Measurements from ENCODE around the gene SHROOM4.

Gene SHROOM4

GRCh38 chrX:50779694-50780093, 34.3 kb downstream of the SHROOM4 start:
- no peak overlapping the region for H3K4me3 ChIP-seq (ENCODE audit: low read depth, low read length)
- TF ChIP-seq CTCF (IDR thresholded peaks at IDR 0.05; ENCODE audit: insufficient read depth, low read depth, low read length, missing control alignments): no peak
- DNase-seq (ENCODE audit: low read depth): no peak

GRCh38 chrX:50778272-50778671, 35.7 kb downstream of the SHROOM4 start:
- no peak for DNase-seq (ENCODE audit: low read depth)
- TF ChIP-seq CTCF (IDR thresholded peaks at IDR 0.05; ENCODE audit: insufficient read depth, low read depth, low read length, missing control alignments): no peak
- no peak overlapping the region for H3K4me3 ChIP-seq (ENCODE audit: low read depth, low read length)

- no peak for DNase-seq (ENCODE audit: low read depth)
- TF ChIP-seq CTCF (IDR thresholded peaks at IDR 0.05; ENCODE audit: insufficient read depth, low read depth, low read length, missing control alignments): no peak
- no peak overlapping the region for H3K4me3 ChIP-seq (ENCODE audit: low read depth, low read length)
These were observed 37.7 kb downstream of the SHROOM4 start for GRCh38 chrX:50776248-50776647.

GRCh38 chrX:50771382-50771781, 42.6 kb downstream of the SHROOM4 start:
- no peak overlapping the region for H3K4me3 ChIP-seq (ENCODE audit: low read depth, low read length)
- TF ChIP-seq CTCF (IDR thresholded peaks at IDR 0.05; ENCODE audit: insufficient read depth, low read depth, low read length, missing control alignments): no peak
- DNase-seq (ENCODE audit: low read depth): no peak

GRCh38 chrX:50770702-50771101, 43.3 kb downstream of the SHROOM4 start:
- DNase-seq (ENCODE audit: low read depth): no peak
- no peak for TF ChIP-seq CTCF (IDR thresholded peaks at IDR 0.05; ENCODE audit: insufficient read depth, low read depth, low read length, missing control alignments)
- no peak overlapping the region for H3K4me3 ChIP-seq (ENCODE audit: low read depth, low read length)

GRCh38 chrX:50769389-50770063, 44.5 kb downstream of the SHROOM4 start:
- DNase-seq (ENCODE audit: low read depth): no peak
- TF ChIP-seq CTCF (IDR thresholded peaks at IDR 0.05; ENCODE audit: insufficient read depth, low read depth, low read length, missing control alignments): no peak
- H3K4me3 ChIP-seq (ENCODE audit: low read depth, low read length): no peak overlapping the region

- DNase-seq (ENCODE audit: low read depth): no peak
- TF ChIP-seq CTCF (IDR thresholded peaks at IDR 0.05; ENCODE audit: insufficient read depth, low read depth, low read length, missing control alignments): no peak
- no peak overlapping the region for H3K4me3 ChIP-seq (ENCODE audit: low read depth, low read length)
These were observed 45.2 kb downstream of the SHROOM4 start for GRCh38 chrX:50768801-50769200.
